Sigmoid colon (tissue), 4 donors: ENCODE results near the gene C1S.
A peak's percentile ranks its signal among the peaks of the same experiment; 100 is the strongest.

ENCODE experiments used
- EP300 ChIP-seq, 4 donors: sonication (generic); formaldehyde crosslinking; IDR thresholded peaks; one replicate each; pipeline ENCODE4 v1.6.1; 2017; ENCODE audit warnings: antibody characterized with exemption in 4 of 4
- TF ChIP-seq, protein P1 (sequence below), 4 experiments: fragments of 450-650 bp in 3 of 4; fragments of 200-600 bp in 1 of 4; IDR thresholded peaks; one replicate each; pipeline ENCODE4 v1.5.1; 2016 to 2019; ENCODE audit warnings: antibody characterized with exemption in 4 of 4, mild to moderate bottlenecking in 3 of 4, moderate library complexity in 2 of 4

DNA sequence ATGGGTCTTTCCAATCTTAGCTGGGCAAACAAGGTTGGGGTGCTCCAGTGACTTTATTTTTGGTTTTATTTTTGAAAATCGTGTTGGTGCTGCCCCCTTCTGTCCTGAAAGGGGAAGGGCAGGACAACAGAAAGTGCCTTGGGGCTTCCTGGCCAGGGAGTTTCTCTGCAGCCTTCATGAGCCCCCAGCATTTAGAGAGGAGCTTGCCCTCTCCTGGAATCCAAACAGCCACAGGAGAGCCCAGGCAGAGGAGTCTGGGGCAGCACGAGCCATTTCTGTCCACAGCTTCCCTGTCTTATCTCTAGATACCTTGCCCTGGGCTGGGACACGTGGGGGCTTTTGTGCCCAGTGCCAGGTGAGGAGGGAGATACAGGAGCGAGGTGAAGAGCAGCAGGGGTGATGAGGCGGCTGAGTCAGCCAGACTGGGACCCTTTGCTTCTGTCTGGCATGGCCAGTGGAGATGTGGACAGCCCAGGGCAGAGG is 52.9 kb downstream of the C1S start:
- TF ChIP-seq, protein P1, sequence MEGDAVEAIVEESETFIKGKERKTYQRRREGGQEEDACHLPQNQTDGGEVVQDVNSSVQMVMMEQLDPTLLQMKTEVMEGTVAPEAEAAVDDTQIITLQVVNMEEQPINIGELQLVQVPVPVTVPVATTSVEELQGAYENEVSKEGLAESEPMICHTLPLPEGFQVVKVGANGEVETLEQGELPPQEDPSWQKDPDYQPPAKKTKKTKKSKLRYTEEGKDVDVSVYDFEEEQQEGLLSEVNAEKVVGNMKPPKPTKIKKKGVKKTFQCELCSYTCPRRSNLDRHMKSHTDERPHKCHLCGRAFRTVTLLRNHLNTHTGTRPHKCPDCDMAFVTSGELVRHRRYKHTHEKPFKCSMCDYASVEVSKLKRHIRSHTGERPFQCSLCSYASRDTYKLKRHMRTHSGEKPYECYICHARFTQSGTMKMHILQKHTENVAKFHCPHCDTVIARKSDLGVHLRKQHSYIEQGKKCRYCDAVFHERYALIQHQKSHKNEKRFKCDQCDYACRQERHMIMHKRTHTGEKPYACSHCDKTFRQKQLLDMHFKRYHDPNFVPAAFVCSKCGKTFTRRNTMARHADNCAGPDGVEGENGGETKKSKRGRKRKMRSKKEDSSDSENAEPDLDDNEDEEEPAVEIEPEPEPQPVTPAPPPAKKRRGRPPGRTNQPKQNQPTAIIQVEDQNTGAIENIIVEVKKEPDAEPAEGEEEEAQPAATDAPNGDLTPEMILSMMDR (IDR thresholded peaks at IDR 0.05), result peak; percentile 59 to 84 (median 80)
- TF ChIP-seq EP300 (IDR thresholded peaks at IDR 0.05), result no peak
